Skeletal muscle cell (primary cell): ENCODE results near the gene ANKRD53.
A peak's percentile ranks its signal among the peaks of the same experiment; 100 is the strongest.

Experiments
- DNase-seq: peaks from one replicate; pipeline ENCODE4 v3.0.0-alpha.2; 2010; ENCODE audit warnings: low read depth
- H3K4me3 ChIP-seq: 2 replicates; pipeline ENCODE4 v1.5.1; 2011; ENCODE audit warnings: low read depth, mild to moderate bottlenecking, control low read depth, low read length, moderate library complexity

The ANKRD53 gene

DNA sequence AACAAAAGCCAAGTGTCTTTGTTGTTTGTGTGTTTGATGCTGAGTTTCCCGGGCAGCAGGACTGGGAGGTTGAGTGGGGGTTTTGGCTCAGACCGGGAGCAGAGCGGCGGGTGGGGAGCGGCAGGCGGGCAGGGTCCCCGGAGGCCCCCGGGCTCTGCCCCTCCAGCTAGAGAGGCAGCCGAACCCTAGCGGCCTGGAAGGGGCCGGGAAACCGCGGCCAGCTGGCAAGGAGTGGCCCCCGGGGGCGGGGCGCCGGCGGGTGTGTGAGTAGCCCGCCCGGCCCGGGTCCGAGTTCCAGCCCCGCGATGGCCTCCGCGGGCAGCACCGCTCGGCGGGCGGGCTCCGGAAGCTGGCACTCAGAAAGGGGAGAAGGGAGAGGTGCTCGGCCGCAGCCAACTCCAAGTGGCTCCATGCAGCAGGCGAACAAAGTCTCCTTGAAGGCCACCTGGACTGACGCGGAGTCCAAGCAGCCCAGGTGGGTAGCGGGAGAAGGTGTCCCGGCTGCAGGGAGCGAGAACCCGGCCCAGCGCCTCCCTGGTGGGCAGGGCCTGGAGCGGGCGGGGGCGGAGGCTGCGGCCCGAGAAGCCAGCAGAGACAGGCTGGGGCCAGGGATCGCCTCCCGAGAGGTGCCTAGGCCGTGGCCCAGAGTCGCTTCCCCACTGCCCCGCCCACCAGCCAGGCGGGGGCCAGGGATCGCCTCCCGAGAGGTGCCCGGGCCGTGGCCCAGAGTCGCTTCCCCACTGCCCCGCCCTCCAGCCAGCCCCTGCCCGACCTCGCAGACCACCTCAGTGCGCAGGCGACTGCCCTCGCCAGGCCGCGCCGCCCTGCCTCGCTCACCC, at the start of gene ANKRD53:
TSS of gene ANKRD53 (plus strand) at position 290 of the 839 bp plus-strand sequence. CDS start at position 306, 16 bp downstream.
- DNase-seq, result no peak
- H3K4me3 ChIP-seq, result peak within 1 kb of the TSS; percentile 52

DNA sequence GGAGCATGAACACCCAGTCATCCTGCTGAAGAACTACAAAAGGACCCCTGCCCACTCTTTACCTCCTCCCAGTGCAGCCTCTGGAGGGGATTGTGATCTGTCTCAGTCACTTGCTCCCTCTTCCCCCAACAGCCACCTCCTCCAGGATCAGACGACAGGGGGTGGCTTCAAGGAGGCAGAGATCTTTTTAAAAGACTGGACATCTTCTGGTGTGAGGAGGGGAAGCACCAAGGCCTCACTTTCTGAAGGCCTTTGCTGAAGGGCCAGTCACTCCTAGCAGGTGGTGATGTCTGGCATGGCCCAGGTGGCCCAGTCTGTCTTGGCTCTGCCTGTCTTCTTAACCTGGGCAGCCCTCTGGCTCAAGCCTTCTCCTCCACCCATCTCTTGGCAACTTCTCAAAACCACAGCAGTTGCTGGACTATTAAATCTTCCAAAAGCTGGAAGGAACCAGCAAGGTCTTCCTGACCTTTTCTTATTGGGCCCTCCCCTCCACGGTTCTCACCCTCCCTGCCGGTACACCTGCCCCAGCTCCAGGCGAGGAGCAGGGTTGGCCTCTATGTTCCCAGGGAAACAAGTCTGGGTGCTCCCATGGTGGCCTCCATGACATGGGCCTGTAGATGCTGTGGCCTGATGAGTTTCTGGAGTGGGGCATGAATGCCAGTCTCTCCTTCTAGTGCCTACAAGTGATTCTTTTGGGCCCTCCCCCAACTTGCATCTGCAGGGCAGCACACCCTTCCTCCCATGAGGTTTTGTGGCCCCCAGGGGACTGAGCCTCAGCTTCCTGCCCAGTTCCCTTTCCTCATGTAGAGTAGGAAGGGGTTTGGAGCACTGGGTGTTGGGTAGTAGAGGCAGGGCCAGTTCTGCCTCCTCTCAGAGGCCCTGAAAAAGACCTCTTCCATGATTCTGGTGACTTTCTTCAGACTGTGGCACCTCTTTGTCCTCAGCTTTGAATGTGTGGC, 47.8 kb upstream of the ANKRD53 start:
- H3K4me3 ChIP-seq, result no peak overlapping the region
- no peak for DNase-seq

DNA sequence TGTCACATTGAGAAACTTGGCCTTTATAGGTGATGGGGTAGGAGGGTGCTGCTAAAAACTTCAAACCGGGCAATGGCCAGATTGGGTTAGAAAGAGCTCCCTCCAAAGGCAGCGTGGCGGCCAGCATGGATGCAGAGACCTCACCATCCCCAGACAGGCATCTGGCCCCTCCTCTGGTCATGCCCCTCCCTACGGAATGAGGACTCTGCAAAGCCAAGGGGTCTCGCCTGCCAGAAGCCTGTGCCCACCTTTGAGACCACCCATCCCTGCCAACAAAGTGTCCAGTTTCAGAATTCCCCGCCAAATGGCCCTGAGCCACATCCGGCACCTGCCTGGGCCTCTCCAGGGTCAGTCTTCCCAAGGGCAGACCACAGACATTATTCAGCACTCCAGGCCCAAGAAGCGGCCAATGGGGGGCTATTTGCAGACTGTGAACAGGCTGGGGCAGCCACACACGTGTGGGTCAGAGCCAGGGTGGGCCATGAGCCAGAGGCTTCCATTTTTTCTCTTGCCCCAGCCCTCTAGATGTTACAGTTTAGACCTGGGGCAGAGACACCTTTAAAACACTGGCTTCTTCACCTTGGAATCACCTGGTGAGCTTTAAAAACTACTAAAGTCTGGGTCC, 46.9 kb upstream of the ANKRD53 start:
- no peak for DNase-seq
- no peak overlapping the region for H3K4me3 ChIP-seq

GRCh38 chr2:70932631-70933230, 45.7 kb upstream of the ANKRD53 start:
- H3K4me3 ChIP-seq, result no peak overlapping the region
- DNase-seq, result no peak

DNA sequence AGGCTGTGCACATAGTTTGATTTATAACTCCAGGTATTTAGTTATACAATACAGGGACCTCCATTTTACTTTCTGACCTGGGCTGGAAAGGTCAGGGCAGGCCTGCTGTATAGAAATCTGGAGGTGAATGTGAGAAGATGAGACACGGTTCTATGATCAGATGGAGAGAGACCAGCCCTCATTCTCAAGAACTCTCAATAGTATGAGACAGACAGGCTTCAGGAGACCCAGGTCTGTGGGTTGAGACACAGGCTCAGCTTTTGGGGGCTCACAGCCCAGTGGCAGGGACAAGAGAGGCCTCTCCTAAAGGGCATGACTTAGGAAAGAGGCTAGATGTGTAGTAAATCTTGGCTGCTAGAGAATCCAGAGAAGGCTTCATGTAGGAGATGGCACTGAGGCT, 43.4 kb upstream of the ANKRD53 start:
- no peak for DNase-seq
- H3K4me3 ChIP-seq, result no peak overlapping the region

DNA sequence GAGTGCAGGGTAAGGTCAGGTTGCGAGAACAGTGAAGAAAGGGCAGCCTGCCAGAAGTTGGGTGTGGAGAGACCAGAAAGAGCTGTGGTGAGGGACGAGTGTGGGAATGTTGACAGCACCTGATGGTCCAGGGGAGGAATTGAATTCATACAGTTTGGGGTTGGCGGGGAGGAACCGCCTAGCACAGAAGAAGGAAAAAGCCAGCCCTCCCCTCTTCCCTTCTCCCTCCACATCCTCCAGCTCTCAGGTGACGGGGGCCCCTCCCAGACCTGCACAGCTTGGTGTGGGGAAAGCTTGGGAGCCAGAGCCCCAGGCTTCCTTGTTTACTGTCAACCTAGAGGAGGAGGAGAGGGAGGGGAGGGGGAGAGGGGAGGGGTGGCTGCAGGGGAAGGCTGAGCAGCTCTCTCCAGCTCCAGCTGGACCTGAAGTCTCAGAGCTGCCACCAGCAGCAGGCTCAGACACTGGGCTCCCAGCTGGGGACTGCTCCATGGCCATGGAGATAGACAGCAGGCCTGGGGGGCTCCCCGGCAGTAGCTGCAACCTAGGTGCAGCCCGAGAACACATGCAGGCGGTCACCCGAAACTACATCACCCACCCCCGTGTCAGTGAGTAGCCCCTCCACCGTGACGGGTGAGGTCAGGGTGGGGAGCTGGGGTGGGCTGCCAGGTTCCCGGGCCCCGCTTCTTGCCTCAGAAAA, 42.8 kb upstream of the ANKRD53 start, which contains the start of gene ATP6V1B1:
TSS of gene ATP6V1B1 (plus strand) at position 433 of the 697 bp plus-strand sequence. CDS start at position 488, 55 bp downstream.
- DNase-seq, result no peak
- H3K4me3 ChIP-seq, result no peak within 1 kb of the TSS

- no peak for DNase-seq
Measured at GRCh38 chr2:70936165-70936978, 42.1 kb upstream of the ANKRD53 start.

DNA sequence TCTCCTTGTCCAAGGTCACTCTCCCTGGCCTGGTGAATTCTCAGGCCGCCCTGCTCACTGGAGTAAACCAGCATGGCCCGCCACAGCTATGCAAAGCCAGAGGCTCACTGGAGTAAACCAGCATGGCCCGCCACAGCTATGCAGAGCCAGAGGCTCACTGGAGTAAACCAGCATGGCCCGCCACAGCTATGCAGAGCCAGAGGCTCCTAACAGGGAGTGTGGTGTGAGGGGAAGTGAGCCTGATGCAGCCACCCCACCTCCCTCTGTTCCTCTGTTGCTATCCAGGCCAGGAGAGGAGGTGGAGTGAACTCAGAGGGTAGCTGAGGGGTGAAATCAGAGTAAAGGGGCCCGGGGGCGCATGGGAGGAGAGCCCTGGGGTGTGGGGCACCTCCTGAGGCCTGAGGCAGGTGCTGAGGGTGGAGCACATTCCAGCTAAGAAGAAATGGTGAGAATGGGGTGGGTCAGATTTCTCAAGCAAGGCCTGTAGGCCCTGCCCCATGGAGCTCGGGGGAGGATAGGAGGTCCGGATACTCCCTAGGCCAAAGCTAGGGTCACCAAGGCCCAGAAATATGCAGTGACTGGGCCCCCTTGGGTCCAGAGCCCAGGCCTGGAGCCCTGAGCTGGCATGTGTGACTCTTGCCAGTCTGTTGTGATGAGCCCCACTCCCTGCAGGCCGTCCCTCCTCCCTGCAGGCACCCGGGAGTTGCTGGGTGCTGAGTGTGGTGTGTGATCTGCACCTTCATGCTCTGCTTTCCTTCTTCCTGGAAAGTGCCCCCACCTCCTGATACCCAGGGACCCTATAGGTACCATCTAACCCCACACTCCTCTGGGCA, 41.2 kb upstream of the ANKRD53 start:
- H3K4me3 ChIP-seq, result no peak overlapping the region
- no peak for DNase-seq

More at GRCh38 chr2:70936165-70936978, 42.1 kb upstream of the ANKRD53 start:
- H3K4me3 ChIP-seq, result no peak overlapping the region

GRCh38 chr2:70937866-70938585, 40.4 kb upstream of the ANKRD53 start:
- no peak for DNase-seq
- no peak overlapping the region for H3K4me3 ChIP-seq

- no peak overlapping the region for H3K4me3 ChIP-seq
- DNase-seq, result no peak
Measured at GRCh38 chr2:70938586-70938950, 39.9 kb upstream of the ANKRD53 start.

DNA sequence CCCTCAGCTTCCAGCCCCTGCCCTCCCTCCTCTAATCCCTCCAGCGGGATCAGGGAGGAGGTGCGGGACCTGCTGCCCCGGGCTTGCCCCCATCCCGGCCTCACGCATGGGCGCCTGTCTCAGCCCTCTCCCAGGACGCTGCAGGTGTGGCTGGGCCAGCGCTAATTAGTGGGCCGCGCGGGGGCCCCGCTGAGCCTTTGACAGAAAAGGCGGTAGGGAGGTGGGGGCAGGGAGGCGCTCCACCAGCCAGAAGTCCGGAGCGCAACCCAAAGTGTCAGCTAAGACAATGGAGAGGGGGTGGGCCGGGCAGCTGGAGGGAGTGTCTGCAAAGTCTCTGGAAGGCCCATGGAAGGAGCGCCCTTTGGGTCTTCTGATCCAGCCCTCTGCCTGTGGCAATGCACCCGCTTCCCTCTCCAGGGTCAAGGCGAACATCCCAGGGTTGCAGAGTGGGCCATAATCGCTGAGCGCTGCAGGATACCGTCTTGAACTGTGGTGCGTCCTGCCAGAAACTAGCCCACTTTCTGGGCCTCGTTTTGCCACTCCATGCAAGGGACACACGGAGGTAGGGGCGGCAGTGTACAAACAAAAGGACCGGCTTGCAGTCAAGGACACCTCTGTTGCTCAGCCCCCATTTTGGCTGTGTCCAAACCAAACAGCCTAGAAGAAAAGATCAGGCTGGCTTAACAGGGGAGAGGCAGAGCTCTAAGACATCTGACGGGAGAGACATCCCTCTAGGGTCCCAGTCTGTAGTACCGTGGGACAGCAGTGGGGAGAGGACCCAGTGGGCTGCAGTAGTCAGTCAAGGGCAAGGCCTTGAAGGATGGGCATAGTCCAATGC, 39.2 kb upstream of the ANKRD53 start:
- no peak overlapping the region for H3K4me3 ChIP-seq
- no peak for DNase-seq

GRCh38 chr2:70939839-70940580, 38.4 kb upstream of the ANKRD53 start:
- DNase-seq, result no peak
- H3K4me3 ChIP-seq, result no peak overlapping the region

DNA sequence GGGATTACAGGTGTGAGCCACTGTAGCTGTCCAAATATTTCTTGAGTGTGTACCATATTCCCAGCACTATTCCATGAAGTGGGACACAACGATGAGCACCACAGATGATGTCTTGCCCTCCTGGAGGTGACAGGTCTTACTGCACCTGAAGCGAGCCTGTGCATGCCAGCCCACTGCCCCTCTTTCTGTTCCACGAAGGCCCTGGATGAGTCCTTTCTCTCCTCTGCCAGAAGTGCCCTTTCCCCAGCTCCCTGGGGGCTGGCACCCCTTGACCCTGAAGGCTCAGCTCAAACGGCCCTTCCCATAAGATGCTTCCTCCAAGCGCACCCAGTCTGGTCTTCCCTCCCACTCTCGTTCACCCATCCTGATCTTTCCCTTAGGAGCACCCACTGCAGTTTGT, 37.2 kb upstream of the ANKRD53 start:
- no peak overlapping the region for H3K4me3 ChIP-seq
- DNase-seq, result no peak

DNA sequence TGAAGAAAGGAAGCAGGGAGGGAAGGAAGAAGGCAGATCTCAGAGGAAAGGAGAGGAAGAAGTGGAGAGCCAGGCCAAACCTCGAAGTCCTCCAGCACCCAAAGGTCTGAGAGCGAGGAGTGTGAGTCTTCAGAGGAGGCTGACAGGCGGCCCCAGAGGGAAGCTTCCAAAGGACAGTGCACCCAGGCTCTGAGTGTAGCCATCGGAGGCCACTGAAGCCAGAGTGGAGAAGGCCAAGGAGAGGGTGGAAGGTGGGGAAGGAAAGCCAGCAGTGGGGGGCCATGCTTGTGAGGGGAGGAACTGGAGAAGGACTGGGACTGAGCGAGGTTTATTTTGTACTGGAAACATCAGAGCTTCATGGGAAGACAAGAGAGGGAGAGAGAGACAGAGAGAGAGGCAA, 36.7 kb upstream of the ANKRD53 start:
- H3K4me3 ChIP-seq, result no peak overlapping the region
- no peak for DNase-seq
